C4-2B (cell line): ENCODE data around the gene CYYR1.

Source experiments
- CTCF ChIP-seq: fragments of 450-650 bp; conservative IDR thresholded peaks from 2 replicates; pipeline ENCODE4 v1.5.1; 2017; ENCODE audit warnings: mild to moderate bottlenecking
- ZFX ChIP-seq: fragments of 450-650 bp; IDR thresholded peaks from 2 replicates; pipeline ENCODE4 v1.6.1; 2017

GRCh38 chr21:26570203-26570602, 2.9 kb downstream of the CYYR1 start:
- TF ChIP-seq CTCF (no peak), ZFX (no peak)
